ENCODE measurements around the gene VSTM2L. TPM values are rescaled to one million over a fixed set of nuclear protein-coding genes. Genes with fewer than 3 reads are reported as not detected.

The VSTM2L gene
- polyA plus RNA-seq, 1 of the 3 experiments (the other 2 are of a cell fraction), result 5.1 TPM

- TF ChIP-seq CHD2 (IDR thresholded peaks at IDR 0.05; ENCODE audit: low read length, partially characterized antibody) (no peak), SIN3A (IDR thresholded peaks at IDR 0.05; ENCODE audit: borderline replicate concordance, low read depth, low read length) (no peak), GATA2 (CRISPR knock-in tag; IDR thresholded peaks at IDR 0.05) (no peak), MXI1 (IDR thresholded peaks at IDR 0.05; ENCODE audit: low read depth, low read length) (no peak)
These were observed 36.0 kb downstream of the VSTM2L start (continued) for GRCh38 chr20:37938954-37939353.

GRCh38 chr20:37939701-37940560, 37.0 kb downstream of the VSTM2L start:
- CTCF ChIA-PET, result no interaction called here
- 83% methylated on average over 22 of the region's 25 CpGs for WGBS (ENCODE audit: low lambda C conversion rate)
- TF ChIP-seq REST (IDR thresholded peaks at IDR 0.05; ENCODE audit: low read depth, low read length), result no peak
- no peak for TF ChIP-seq MEF2A (IDR thresholded peaks at IDR 0.05; ENCODE audit: borderline replicate concordance, low read depth)
- TF ChIP-seq NFIC (IDR thresholded peaks at IDR 0.05; ENCODE audit: borderline replicate concordance), result no peak
- TF ChIP-seq USF1 (IDR thresholded peaks at IDR 0.05; ENCODE audit: borderline replicate concordance, low read depth), result no peak
- TF ChIP-seq PBX3 (IDR thresholded peaks at IDR 0.05), result no peak
- TF ChIP-seq RCOR1 (IDR thresholded peaks at IDR 0.05; ENCODE audit: low read length), result no peak
- TF ChIP-seq IRF3 (IDR thresholded peaks at IDR 0.05; ENCODE audit: low read depth, low read length), result no peak
- no peak for TF ChIP-seq SIN3A (IDR thresholded peaks at IDR 0.05; ENCODE audit: borderline replicate concordance, low read depth, low read length)
- no peak for TF ChIP-seq ELF1 (IDR thresholded peaks at IDR 0.05)
- no peak for TF ChIP-seq POLR2AphosphoS5 (IDR thresholded peaks at IDR 0.05; ENCODE audit: low read depth, low read length)
- no peak for TF ChIP-seq FOXJ3 (CRISPR knock-in tag; IDR thresholded peaks at IDR 0.05)
- no peak for TF ChIP-seq EP300 (IDR thresholded peaks at IDR 0.05; ENCODE audit: borderline replicate concordance in 1 of 2, low read depth in 1 of 2, low read length in 1 of 2)
- no peak for TF ChIP-seq EZH2phosphoT487 (IDR thresholded peaks at IDR 0.05; ENCODE audit: borderline replicate concordance, low read depth)
- TF ChIP-seq TEAD4 (IDR thresholded peaks at IDR 0.05; ENCODE audit: borderline replicate concordance, insufficient read depth), result no peak
- no peak for TF ChIP-seq SMC3 (IDR thresholded peaks at IDR 0.05; ENCODE audit: low read depth, low read length)
- TF ChIP-seq CTCF (IDR thresholded peaks at IDR 0.05), result no peak
- TF ChIP-seq RFX5 (IDR thresholded peaks at IDR 0.05; ENCODE audit: low read length), result no peak
- TF ChIP-seq USF2 (IDR thresholded peaks at IDR 0.05; ENCODE audit: borderline replicate concordance, low read depth, low read length), result no peak

More at GRCh38 chr20:37939701-37940560, 37.0 kb downstream of the VSTM2L start:
- Histone ChIP-seq H3K4me2 (no peak overlapping the region), H3K27ac (ENCODE audit: low read depth in 2 of 2, low read length in 1 of 2) (no peak overlapping the region), H3K9me3 (no peaks in the 10 kb centered on the region), H3K4me3 (ENCODE audit: low read depth in 2 of 2, low read length in 1 of 2) (no peak overlapping the region), H3K36me3 (replicated peaks in 1 of 2; ENCODE audit: control insufficient read depth in 1 of 2, insufficient read depth in 2 of 2, low read length in 1 of 2) (no peaks in the 10 kb centered on the region), H3K9me2 (no peaks in the 10 kb centered on the region), H3K79me2 (ENCODE audit: insufficient read depth) (no peaks in the 10 kb centered on the region), H3K9ac (no peak overlapping the region), H3K4me1 (ENCODE audit: control insufficient read depth in 1 of 2, insufficient read depth in 2 of 2, low read depth in 1 of 2, low read length in 1 of 2) (peaks cover 0 to 5% of the 10 kb centered on the region in 2 experiments; a peak in 1 of 4 replicates), H3F3A (replicated peaks; ENCODE audit: insufficient read depth) (no peaks in the 10 kb centered on the region), H3K27me3 (ENCODE audit: insufficient read depth) (no peaks in the 10 kb centered on the region), H4K20me1 (ENCODE audit: insufficient read depth) (no peaks in the 10 kb centered on the region), H2AFZ (ENCODE audit: low read depth) (no peak overlapping the region)
- no peak for DNase-seq
- POLR2A ChIA-PET, result no interaction called here

All from SK-N-SH (cell line).